Effector memory CD8-positive, alpha-beta T cell (primary cell): ENCODE data around the gene AQP3.
"Not testable (repeated sequence)": the region's sequence is repeated elsewhere in the genome, so short reads cannot be mapped to it uniquely, and the experiment has no call there.

ENCODE experiments used
- ATAC-seq: fragments of 150-1000 bp; cut with Tn5 transposase; replicated peaks from 2 replicates; pipeline ENCODE4 v1.10.0; 2021; ENCODE audit warnings: mild to moderate bottlenecking, moderate library complexity
- DNase-seq, 3 experiments: peaks; one replicate each; pipeline ENCODE4 v3.0.0; 2021
- H3K27ac Mint-ChIP-seq, 2 donors: one replicate each; pipeline ENCODE4 v1.8.0; 2022; ENCODE audit warnings: mild to moderate bottlenecking in 2 of 2, mixed read lengths in 2 of 2, moderate library complexity in 2 of 2
- H3K27me3 Mint-ChIP-seq, 2 donors: one replicate each; pipeline ENCODE4 v1.8.0; 2022; ENCODE audit warnings: mixed read lengths in 2 of 2
- H3K36me3 Mint-ChIP-seq: one replicate; pipeline ENCODE4 v1.8.0; 2022; ENCODE audit warnings: mild to moderate bottlenecking, moderate library complexity, mixed read lengths; ENCODE audit not compliant: insufficient read depth
- H3K4me1 Mint-ChIP-seq, 2 donors: one replicate each; pipeline ENCODE4 v1.8.0; 2022; ENCODE audit warnings: low read depth in 2 of 2, mixed read lengths in 2 of 2
- H3K4me3 Mint-ChIP-seq, 2 donors: one replicate each; pipeline ENCODE4 v1.8.0; 2022; ENCODE audit warnings: mild to moderate bottlenecking in 2 of 2, mixed read lengths in 2 of 2, moderate library complexity in 2 of 2
- H3K9me3 Mint-ChIP-seq, 2 donors: one replicate each; pipeline ENCODE4 v1.8.0; 2022; ENCODE audit warnings: mixed read lengths in 2 of 2

The AQP3 gene

DNA sequence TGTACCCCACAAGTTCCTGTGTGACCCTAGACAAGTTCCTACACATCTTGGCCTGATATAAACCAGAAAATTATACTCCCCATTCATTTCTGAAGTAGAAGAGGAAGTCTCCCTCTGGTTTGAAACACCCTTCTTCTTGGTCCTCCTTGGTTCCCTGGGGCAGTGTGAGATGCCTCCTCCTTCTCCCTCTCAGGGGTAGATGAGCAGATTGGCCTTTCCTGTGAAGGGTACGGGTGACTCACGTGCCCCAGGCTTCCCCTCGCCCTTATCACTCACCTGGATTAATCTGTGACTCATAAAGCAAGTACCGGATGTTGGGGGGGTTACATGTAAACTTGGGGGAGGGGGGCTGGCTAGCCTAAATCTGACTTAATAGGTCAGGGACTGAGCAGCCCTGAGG is 11.1 kb upstream of the AQP3 start:
- peak; percentile 26 to 44 (median 41) for DNase-seq
- Mint-ChIP-seq H3K36me3 (peaks cover 19% of the 10 kb centered on the region), H3K27me3 (no peaks in the 10 kb centered on the region), H3K4me3 (peak overlapping the region; percentile 32 to 61), H3K9me3 (no peaks in the 10 kb centered on the region), H3K27ac (peak overlapping the region; percentile 56 to 86), H3K4me1 (peaks cover 8 to 35% of the 10 kb centered on the region in 2 donors)
- peak; percentile 90 for ATAC-seq

DNA sequence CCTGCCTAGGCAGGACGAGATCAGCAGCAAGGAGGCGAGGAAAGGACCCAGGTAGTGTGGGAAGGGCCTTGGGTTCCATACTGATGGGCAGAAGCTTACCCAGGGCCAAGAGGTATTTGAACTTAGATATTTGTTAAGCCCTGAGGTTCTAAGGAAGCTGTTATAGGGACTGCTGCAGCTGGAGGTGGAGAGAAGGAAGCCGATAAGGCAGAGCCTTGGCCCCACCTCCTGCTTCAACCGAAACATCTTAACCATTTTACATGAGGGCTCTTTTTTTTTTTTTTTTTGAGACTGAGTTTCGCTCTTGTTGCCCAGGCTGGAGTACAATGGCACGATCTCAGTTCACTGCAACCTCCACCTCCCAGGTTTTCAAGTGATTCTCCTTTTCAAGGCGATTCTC is 8.6 kb upstream of the AQP3 start:
- ATAC-seq (no peak), DNase-seq (no peak)
- H3K27ac Mint-ChIP-seq, result peak overlapping the region in 1 of 2 donors; percentile 79
- H3K4me3 Mint-ChIP-seq, result no peak overlapping the region
- H3K27me3 Mint-ChIP-seq, result no peaks in the 10 kb centered on the region
- no peaks in the 10 kb centered on the region for H3K9me3 Mint-ChIP-seq
- peaks cover 7% of the 10 kb centered on the region for H3K36me3 Mint-ChIP-seq
- H3K4me1 Mint-ChIP-seq, result peaks cover 18 to 48% of the 10 kb centered on the region in 2 donors

DNA sequence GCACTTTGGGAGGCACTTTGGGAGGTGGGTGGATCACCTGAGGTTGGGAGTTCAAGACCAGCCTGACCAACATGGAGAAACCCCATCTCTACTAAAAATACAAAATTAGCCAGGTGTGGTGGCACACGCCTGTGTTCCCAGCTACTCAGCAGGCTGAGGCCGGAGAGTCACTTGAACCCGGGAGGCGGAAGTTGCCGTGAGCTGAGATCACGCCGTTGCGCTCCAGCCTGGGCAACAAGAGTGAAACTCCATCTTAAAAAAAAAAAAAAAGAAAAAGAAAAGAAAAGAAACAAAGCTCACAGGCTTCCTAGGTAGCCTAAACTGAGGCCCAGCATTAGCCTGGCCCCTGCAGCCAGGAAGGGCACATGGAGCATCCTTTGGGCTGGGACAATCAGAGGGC is 8.1 kb upstream of the AQP3 start:
- not testable (repeated sequence) for DNase-seq, H3K4me3 Mint-ChIP-seq, ATAC-seq, H3K9me3 Mint-ChIP-seq, H3K27me3 Mint-ChIP-seq, H3K27ac Mint-ChIP-seq, H3K36me3 Mint-ChIP-seq
- peaks cover 18 to 48% of the 10 kb centered on the region in 2 donors for H3K4me1 Mint-ChIP-seq

- H3K4me1 Mint-ChIP-seq, result peaks cover 18 to 46% of the 10 kb centered on the region in 2 donors
Observed at GRCh38 chr9:33454661-33455026, 7.3 kb upstream of the AQP3 start.

DNA sequence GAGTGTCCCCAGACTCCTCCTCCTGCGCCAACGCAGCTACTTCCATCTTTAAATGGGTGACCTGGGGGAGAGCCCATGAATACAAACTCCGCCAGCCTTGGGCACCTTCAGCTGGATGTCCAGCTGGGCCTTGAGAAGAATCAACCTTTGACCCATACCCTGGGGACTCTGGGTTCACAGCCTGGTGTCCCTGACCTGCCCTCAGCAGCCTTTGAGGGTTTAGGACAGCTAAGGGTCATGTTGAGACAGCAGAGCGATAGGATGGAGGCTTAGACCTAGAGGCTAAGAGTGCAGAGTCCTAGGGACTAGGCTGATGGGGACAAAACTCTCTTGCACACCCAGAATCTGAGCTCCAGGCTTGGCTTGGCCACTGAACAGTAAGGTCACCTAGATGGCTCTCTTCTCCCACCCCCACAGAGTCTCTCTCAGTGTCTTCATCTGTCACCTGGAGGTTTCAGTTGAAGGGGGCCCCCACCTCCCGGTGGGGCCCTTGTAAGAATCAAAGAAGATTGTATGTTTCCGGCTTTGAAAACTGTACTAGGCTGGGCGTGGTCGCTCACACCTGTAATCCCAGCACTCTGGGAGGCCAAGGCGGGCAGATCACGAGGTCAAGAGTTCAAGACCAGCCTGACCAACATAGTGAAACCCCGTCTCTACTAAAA is 6.7 kb upstream of the AQP3 start:
- Mint-ChIP-seq H3K27me3 (no peaks in the 10 kb centered on the region), H3K36me3 (peaks cover 6% of the 10 kb centered on the region), H3K9me3 (no peaks in the 10 kb centered on the region), H3K4me1 (peaks cover 18 to 42% of the 10 kb centered on the region in 2 donors), H3K4me3 (peak overlapping the region; percentile 4 to 34), H3K27ac (peak overlapping the region; percentile 65 to 87)
- ATAC-seq, result no peak
- no peak for DNase-seq

More at GRCh38 chr9:33454661-33455026, 7.3 kb upstream of the AQP3 start:
- Mint-ChIP-seq H3K27ac (peak overlapping the region; percentile 65 to 87), H3K4me3 (peak overlapping the region; percentile 4 to 34)
- not testable (repeated sequence) for ATAC-seq, H3K27me3 Mint-ChIP-seq, H3K36me3 Mint-ChIP-seq, DNase-seq, H3K9me3 Mint-ChIP-seq

DNA sequence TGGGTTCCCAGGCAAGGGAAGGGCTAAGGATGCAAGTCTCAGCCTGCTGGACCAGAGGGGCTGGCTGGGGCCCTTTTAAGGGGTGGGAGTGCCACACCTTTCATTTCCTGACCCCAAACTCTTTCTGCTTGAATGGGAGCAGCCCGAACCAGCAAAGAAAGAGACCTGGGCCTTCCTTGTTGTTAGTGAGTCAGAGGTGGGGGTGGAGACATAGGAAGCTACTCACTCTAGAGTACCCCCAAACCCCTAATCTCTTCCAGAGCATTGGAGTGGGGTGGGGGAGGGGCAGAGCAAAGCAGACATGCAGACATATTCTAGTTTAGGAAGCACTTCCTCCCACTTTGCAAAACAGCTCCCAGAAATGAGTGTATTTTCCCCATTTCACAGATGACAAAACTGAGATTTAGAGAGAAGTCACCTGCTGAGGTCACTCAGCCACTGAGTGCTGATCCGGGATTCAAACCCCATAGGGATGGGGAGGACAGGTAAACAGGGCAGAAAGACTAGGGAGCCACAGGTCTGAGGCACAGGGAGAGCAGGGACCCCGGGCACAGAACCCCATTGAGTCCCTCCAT is 6.0 kb upstream of the AQP3 start:
- no peak for DNase-seq
- Mint-ChIP-seq H3K4me3 (peak overlapping the region in 1 of 2 donors; percentile 61), H3K27ac (peak overlapping the region; percentile 65 to 87), H3K4me1 (peaks cover 12 to 38% of the 10 kb centered on the region in 2 donors), H3K27me3 (no peaks in the 10 kb centered on the region), H3K9me3 (no peaks in the 10 kb centered on the region), H3K36me3 (peaks cover 6% of the 10 kb centered on the region)
- no peak for ATAC-seq

DNA sequence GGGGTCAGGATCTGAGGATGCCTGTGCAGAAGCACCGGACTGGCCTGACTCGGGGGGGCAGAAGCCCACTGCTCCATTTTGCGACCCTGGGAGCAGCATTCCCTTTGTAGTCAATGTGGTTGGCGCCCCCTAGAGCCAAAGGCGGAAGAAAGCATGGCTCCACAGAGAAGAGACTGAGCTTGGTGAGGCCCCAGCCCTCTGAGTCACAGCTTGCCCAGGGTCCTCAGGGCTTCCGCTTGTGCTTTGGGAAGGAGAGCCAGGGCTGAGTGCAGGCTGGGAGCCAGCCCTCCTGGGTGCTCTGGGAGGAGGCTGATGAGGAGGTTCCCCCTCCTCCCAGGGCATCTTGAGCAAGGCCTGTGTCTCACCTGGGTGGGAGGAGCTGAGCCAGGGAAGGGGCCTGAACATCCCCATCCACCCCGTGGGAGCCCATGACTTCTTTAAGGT is 5.5 kb upstream of the AQP3 start:
- peak overlapping the region; percentile 25 to 61 for H3K4me3 Mint-ChIP-seq
- peak; percentile 33 to 42 (median 41) for DNase-seq
- no peaks in the 10 kb centered on the region for H3K27me3 Mint-ChIP-seq

GRCh38 chr9:33450621-33451146 is 3.3 kb upstream of the AQP3 start:
- H3K36me3 Mint-ChIP-seq, result peaks cover 29% of the 10 kb centered on the region
- DNase-seq (no peak), ATAC-seq (no peak)
- no peak overlapping the region for H3K4me3 Mint-ChIP-seq
- H3K27ac Mint-ChIP-seq, result no peak overlapping the region
- H3K4me1 Mint-ChIP-seq, result peaks cover 28 to 46% of the 10 kb centered on the region in 2 donors
- no peaks in the 10 kb centered on the region for H3K27me3 Mint-ChIP-seq
- no peaks in the 10 kb centered on the region for H3K9me3 Mint-ChIP-seq

More for the DNA sequence above, 5.5 kb upstream of the AQP3 start:
- Mint-ChIP-seq H3K36me3 (peaks cover 10% of the 10 kb centered on the region), H3K27ac (peak overlapping the region; percentile 44 to 65), H3K4me1 (peaks cover 10 to 40% of the 10 kb centered on the region in 2 donors), H3K9me3 (no peaks in the 10 kb centered on the region)
- ATAC-seq, result peak; percentile 77

GRCh38 chr9:33449715-33450114 is 2.3 kb upstream of the AQP3 start:
- ATAC-seq, result no peak
- H3K4me1 Mint-ChIP-seq, result peaks cover 32 to 53% of the 10 kb centered on the region in 2 donors
- H3K27me3 Mint-ChIP-seq, result no peaks in the 10 kb centered on the region
- H3K27ac Mint-ChIP-seq, result no peak overlapping the region
- peaks cover 33% of the 10 kb centered on the region for H3K36me3 Mint-ChIP-seq
- DNase-seq, result no peak
- H3K4me3 Mint-ChIP-seq, result no peak overlapping the region
- no peaks in the 10 kb centered on the region for H3K9me3 Mint-ChIP-seq

GRCh38 chr9:33447799-33448553 is 583 bp upstream of the AQP3 start:
- DNase-seq (no peak), ATAC-seq (no peak)
- no peaks in the 10 kb centered on the region for H3K27me3 Mint-ChIP-seq
- no peaks in the 10 kb centered on the region for H3K9me3 Mint-ChIP-seq
- peaks cover 30 to 44% of the 10 kb centered on the region in 2 donors for H3K4me1 Mint-ChIP-seq
- H3K36me3 Mint-ChIP-seq, result peaks cover 43% of the 10 kb centered on the region
- H3K27ac Mint-ChIP-seq, result peak overlapping the region; percentile 91 to 98
- peak overlapping the region; percentile 92 to 96 for H3K4me3 Mint-ChIP-seq

- Mint-ChIP-seq H3K4me3 (peak overlapping the region; percentile 92 to 96), H3K36me3 (peaks cover 58% of the 10 kb centered on the region), H3K27me3 (no peaks in the 10 kb centered on the region), H3K9me3 (no peaks in the 10 kb centered on the region), H3K27ac (peak overlapping the region; percentile 91 to 98), H3K4me1 (peaks cover 23 to 37% of the 10 kb centered on the region in 2 donors)
- ATAC-seq, result peak; percentile 72
- peak; percentile 50 to 58 (median 58) for DNase-seq
Observed at GRCh38 chr9:33446240-33446945, 1.0 kb downstream of the AQP3 start.

DNA sequence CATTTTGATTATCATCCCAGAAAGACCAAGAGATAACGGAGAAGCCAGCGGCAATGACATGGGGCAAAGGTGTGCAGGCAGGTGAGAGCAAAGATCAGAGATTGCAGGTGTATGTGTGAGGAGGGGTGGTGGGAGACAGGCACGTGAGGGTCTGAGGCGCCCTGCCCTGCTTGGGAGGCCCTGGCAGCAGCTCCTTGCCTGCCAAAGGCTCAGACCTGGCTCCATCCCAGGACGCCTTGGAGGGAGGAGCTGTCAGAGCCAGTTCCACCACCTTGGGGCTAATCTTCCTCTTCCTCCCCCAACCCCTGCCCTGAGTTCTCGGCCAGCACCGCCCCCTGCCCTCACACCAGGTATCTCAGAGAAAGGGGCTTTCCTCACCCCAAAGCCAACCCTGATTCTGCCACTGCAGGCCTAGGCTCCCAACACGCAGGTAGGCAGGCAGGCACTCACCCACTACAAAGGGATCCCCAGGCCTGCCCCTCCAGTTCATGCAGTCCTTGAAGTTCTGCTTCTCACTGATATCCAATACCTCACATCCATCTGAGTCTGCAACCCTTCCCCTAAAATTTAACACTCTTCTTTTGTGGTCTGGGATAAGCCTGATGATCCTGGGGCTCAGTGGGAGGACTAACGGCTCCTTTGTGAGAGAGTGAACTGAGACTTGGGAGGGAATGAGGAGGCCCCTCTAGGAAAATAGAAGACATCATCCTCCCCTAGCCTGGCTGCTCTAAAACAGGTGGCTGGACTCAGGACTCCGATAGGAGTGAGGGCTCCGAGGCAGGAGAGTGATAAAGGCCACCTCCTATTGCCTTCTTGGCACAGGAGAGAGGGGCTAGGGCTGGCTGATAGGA is 1.8 kb downstream of the AQP3 start:
- peaks cover 23 to 39% of the 10 kb centered on the region in 2 donors for H3K4me1 Mint-ChIP-seq

More for the DNA sequence above, 1.8 kb downstream of the AQP3 start:
- Mint-ChIP-seq H3K9me3 (no peaks in the 10 kb centered on the region), H3K36me3 (peaks cover 63% of the 10 kb centered on the region), H3K27ac (peak overlapping the region; percentile 91 to 98), H3K27me3 (no peaks in the 10 kb centered on the region), H3K4me3 (peak overlapping the region; percentile 92 to 96)
- ATAC-seq (peak; percentile 32), DNase-seq (peak in 2 of 3 experiments; percentile 39 to 43)
